HG02642 (cell line): ENCODE results near the gene CSF2.
A peak's percentile ranks its signal among the peaks of the same experiment; 100 is the strongest.

Source experiments
- ATAC-seq: cut with Tn5 transposase; IDR thresholded peaks from one replicate; pipeline ENCODE4 v1.9.1; 2021; ENCODE audit warnings: mild to moderate bottlenecking; ENCODE audit not compliant: unreplicated experiment, poor library complexity

CSF2 gene

GRCh38 chr5:132054697-132055440 is 18.7 kb upstream of the CSF2 start:
- ATAC-seq = no peak

GRCh38 chr5:132055441-132055807 is 18.2 kb upstream of the CSF2 start:
- ATAC-seq = no peak

GRCh38 chr5:132055808-132056609 is 17.6 kb upstream of the CSF2 start:
- no peak for ATAC-seq

- no peak for ATAC-seq
These were observed 16.7 kb upstream of the CSF2 start for GRCh38 chr5:132056610-132057497.

GRCh38 chr5:132057498-132058255 is 15.9 kb upstream of the CSF2 start:
- ATAC-seq = no peak

GRCh38 chr5:132058646-132059042 is 14.9 kb upstream of the CSF2 start:
- no peak for ATAC-seq

GRCh38 chr5:132059043-132059695 is 14.4 kb upstream of the CSF2 start:
- ATAC-seq = no peak

GRCh38 chr5:132059696-132060500 is 13.7 kb upstream of the CSF2 start:
- ATAC-seq = no peak

GRCh38 chr5:132060501-132061161 is 13.0 kb upstream of the CSF2 start, which contains the start of gene IL3:
TSS of gene IL3 (plus strand) at chr5:132060655. CDS start at chr5:132060707, 52 bp downstream.
- ATAC-seq = no peak

GRCh38 chr5:132063090-132063911 is 10.3 kb upstream of the CSF2 start:
- peak; percentile 79 for ATAC-seq

GRCh38 chr5:132064140-132064539 is 9.4 kb upstream of the CSF2 start:
- no peak for ATAC-seq

- peak; percentile 65 for ATAC-seq
These were observed 8.8 kb upstream of the CSF2 start for GRCh38 chr5:132064738-132065331.

GRCh38 chr5:132065351-132065937 is 8.1 kb upstream of the CSF2 start:
- peak; percentile 31 for ATAC-seq

GRCh38 chr5:132065951-132066701 is 7.5 kb upstream of the CSF2 start:
- ATAC-seq = no peak

- no peak for ATAC-seq
These were observed 6.7 kb upstream of the CSF2 start for GRCh38 chr5:132066871-132067270.

GRCh38 chr5:132067451-132067850 is 6.1 kb upstream of the CSF2 start:
- no peak for ATAC-seq
